ENCODE results near the gene HNRNPA1L2.
"Not testable (repeated sequence)": the region's sequence is repeated elsewhere in the genome, so short reads cannot be mapped to it uniquely, and the experiment has no call there.

The HNRNPA1L2 gene

DNA sequence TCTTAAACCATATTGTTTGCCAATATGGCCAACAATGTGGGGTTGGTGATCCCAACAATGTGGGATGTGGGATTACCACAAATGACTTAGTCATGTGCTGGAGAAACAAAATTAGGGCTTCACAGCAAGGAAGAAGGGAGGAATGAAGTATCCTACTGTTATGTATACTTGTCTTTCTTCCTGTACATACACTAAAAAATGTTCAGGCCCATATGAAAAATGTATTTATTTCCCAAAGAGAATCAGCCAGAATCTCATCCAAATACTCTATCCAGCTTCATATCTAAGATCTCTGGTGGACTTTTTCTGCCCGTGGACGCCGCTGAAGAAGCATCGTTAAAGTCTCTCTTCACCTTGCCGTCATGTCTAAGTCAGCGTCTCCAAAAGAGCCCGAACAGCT lies at the start of gene HNRNPA1L2:
TSS of gene HNRNPA1L2 (plus strand) at position 301 of the 400 bp plus-strand sequence. CDS start at position 363, 62 bp downstream.
- H3K36me3 Mint-ChIP-seq (ENCODE audit: low read depth) = peaks cover 42% of the 10 kb centered on the region
- no peak for DNase-seq
- H3K4me1 Mint-ChIP-seq = peaks cover 33% of the 10 kb centered on the region
- TF ChIP-seq, protein P1, sequence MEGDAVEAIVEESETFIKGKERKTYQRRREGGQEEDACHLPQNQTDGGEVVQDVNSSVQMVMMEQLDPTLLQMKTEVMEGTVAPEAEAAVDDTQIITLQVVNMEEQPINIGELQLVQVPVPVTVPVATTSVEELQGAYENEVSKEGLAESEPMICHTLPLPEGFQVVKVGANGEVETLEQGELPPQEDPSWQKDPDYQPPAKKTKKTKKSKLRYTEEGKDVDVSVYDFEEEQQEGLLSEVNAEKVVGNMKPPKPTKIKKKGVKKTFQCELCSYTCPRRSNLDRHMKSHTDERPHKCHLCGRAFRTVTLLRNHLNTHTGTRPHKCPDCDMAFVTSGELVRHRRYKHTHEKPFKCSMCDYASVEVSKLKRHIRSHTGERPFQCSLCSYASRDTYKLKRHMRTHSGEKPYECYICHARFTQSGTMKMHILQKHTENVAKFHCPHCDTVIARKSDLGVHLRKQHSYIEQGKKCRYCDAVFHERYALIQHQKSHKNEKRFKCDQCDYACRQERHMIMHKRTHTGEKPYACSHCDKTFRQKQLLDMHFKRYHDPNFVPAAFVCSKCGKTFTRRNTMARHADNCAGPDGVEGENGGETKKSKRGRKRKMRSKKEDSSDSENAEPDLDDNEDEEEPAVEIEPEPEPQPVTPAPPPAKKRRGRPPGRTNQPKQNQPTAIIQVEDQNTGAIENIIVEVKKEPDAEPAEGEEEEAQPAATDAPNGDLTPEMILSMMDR (IDR thresholded peaks at IDR 0.05) = no peak
- no peaks in the 10 kb centered on the region for H3K9me3 Mint-ChIP-seq
- H3K27me3 Mint-ChIP-seq (ENCODE audit: low read depth, poor library complexity) = no peaks in the 10 kb centered on the region
- peak within 1 kb of the TSS; percentile 26 for H3K4me3 Mint-ChIP-seq
- peak within 1 kb of the TSS; percentile 86 for H3K27ac Mint-ChIP-seq

DNA sequence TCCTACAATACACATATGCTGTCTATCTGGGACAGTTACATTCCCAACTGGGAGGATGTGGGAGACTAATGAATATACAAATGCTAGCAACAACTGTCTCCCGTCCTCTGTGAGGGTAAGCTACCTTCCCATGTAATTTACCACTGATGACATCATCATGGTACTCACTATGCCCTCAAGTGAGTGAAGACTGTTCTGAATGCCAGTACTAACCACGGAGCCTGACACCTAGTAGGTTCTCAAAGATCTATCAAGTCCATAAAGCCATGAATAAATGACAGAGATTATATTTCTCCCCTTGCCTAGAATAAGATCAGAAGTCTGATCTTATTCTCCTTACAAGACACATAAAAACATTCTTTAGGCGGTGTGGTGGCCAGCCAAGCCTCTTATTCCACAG lies 49.1 kb upstream of the HNRNPA1L2 start:
- H3K27me3 Mint-ChIP-seq (ENCODE audit: low read depth, poor library complexity) = not testable (repeated sequence)
- H3K4me1 Mint-ChIP-seq = peaks cover 10% of the 10 kb centered on the region

DNA sequence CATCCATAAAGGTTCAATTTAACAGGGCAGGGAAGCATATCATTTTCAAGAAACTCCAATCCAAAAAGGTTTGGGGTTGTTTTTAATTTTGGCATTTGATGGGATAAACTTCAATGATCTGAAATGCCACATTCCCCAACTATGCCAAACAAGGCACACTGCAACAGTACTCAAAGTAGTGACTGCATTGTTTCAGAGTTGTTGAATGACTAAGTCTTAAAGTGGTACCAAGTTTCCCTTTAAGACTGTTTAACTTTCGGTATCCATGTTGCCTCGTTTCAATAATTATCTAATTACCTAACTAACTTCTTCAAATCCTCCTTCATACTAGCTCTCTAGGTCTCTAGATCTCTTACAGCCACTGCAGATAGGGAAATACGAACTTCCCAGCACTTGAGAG lies 48.4 kb upstream of the HNRNPA1L2 start:
- not testable (repeated sequence) for H3K4me3 Mint-ChIP-seq; H3K36me3 Mint-ChIP-seq (ENCODE audit: low read depth); H3K27ac Mint-ChIP-seq; DNase-seq; H3K9me3 Mint-ChIP-seq; H3K27me3 Mint-ChIP-seq (ENCODE audit: low read depth, poor library complexity)
- peaks cover 16% of the 10 kb centered on the region for H3K4me1 Mint-ChIP-seq

More for the DNA sequence above, 49.1 kb upstream of the HNRNPA1L2 start:
- DNase-seq; H3K27ac Mint-ChIP-seq; H3K9me3 Mint-ChIP-seq; H3K4me3 Mint-ChIP-seq; H3K36me3 Mint-ChIP-seq (ENCODE audit: low read depth): not testable (repeated sequence)

DNA sequence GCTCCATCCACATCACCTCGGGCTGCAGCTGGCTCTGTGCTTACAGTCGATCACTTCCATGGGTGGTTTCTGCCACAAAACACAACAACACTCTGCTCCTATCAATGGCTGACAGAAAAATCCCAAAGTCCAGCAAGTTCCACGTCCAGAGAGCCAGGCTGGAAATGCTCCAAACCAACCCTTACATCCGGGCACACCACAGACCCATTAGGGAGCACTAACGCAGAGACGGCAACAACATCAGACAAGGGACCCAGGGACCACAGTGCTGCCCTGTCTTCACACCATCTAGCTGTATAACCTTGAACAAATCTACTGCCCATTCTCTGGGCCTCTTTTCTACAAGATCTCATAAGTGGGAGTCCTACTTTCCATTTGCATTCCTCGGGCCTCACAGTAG lies 47.9 kb upstream of the HNRNPA1L2 start:
- peaks cover 21% of the 10 kb centered on the region for H3K4me1 Mint-ChIP-seq
- H3K4me3 Mint-ChIP-seq; H3K9me3 Mint-ChIP-seq; DNase-seq; H3K36me3 Mint-ChIP-seq (ENCODE audit: low read depth); H3K27me3 Mint-ChIP-seq (ENCODE audit: low read depth, poor library complexity); H3K27ac Mint-ChIP-seq: not testable (repeated sequence)

DNA sequence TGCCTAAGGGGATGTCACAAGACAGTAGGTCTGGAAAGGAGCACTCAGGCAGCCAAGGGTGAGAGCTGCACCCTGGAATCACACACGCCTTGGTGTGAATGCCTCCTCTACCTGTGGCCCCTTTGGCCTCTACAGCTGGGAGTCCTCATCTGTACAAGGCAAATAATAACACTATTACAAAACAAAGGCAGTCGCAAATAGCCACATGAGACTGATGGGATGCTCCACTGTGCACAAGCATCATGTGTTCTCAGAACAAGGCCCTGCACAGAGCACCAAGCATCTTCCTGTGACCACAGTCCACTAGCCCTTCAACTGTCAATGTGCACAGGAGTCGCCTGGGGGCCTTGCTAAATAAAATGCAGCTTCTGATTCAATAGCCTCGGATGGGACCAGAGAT lies 44.6 kb upstream of the HNRNPA1L2 start:
- peaks cover 3% of the 10 kb centered on the region for H3K36me3 Mint-ChIP-seq (ENCODE audit: low read depth)
- no peaks in the 10 kb centered on the region for H3K9me3 Mint-ChIP-seq
- peaks cover 38% of the 10 kb centered on the region for H3K4me1 Mint-ChIP-seq
- peaks cover 5% of the 10 kb centered on the region for H3K27me3 Mint-ChIP-seq (ENCODE audit: low read depth, poor library complexity)
- TF ChIP-seq, protein P1 (IDR thresholded peaks at IDR 0.05) = no peak
- H3K4me3 Mint-ChIP-seq = no peak overlapping the region
- no peak overlapping the region for H3K27ac Mint-ChIP-seq
- no peak for DNase-seq

DNA sequence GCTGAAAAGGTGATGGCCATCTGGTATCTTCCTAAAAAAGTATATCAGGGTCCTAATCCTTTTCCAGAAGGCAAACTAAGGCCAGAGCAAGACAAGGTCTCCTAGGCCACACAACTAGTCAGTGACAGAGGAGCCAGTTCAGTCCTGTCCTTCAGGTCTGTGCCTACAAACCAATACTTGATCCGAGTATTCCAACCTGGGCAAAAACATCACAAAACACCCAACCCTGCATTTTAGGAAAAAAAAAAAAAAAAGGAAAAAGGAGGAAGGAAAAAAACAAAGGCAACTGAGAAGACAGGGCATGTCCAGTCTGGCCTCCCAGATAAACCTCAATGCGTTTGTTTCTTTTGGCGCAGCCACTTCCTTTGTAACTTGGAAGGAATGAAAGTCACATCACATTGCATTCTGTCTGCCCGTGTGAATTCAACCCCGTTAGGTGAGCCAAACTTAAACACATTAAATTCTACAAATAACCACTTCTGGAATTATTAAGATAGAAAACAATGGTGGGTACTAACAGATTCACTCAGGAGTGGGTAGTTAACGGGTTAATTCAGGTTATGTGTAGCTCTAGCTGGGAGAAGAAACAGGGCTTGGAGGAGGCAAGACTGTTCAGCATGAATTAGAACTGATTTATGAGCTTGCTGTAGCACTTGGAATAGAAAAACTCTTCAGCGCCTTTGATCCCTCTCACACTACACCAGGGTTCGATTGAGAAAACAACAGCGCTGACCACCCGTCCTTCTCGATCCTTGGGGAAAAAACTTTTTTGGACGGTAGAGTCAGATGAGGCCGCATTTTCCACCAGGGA lies 43.0 kb upstream of the HNRNPA1L2 start:
- no peak for DNase-seq
- Mint-ChIP-seq H3K4me3 (peak overlapping the region; percentile 92), H3K27me3 (ENCODE audit: low read depth, poor library complexity) (peaks cover 5% of the 10 kb centered on the region), H3K36me3 (ENCODE audit: low read depth) (peaks cover 10% of the 10 kb centered on the region), H3K9me3 (no peaks in the 10 kb centered on the region), H3K27ac (peak overlapping the region; percentile 97), H3K4me1 (peaks cover 47% of the 10 kb centered on the region)
- TF ChIP-seq, protein P1 (IDR thresholded peaks at IDR 0.05) = no peak

DNA sequence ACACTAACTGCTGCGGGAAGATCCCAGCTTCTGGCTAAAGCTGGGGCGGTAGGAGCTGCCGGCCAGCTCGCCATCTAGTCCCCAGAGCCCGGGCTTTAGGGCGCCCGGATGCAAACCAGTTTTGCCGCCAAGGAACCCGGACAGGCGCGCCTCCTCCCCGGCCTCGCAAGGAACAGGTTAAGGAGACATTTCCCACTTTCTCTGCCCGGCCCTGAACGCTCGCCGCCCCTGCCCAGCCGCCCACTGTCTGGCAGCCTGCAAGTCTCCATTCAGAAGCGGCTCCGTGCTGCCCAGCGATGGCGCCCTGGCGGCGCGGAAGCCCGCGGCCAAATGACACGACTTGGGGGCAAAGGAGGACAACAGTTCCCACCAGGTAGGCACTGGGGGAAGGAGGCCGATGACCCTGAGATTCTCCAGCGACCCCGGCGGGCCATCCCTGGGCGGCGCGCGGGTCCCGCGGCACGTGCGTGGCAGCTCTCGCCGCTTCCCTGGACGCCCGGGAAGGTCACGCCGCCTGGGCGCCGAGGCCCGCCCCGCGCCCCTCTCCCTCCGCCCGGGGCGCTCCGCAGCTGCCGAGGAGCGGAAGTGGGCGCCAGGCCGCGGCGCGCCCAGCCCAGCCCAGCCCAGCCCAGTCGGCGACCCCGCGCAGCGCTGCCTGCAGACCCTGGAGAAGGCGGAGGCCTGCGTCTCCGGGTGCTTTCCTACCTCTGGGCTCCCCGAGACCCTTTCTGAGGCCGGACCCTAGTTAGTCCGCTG lies 42.2 kb upstream of the HNRNPA1L2 start:
- Mint-ChIP-seq H3K27ac (peak overlapping the region; percentile 97), H3K4me3 (peak overlapping the region; percentile 92), H3K4me1 (peaks cover 47% of the 10 kb centered on the region), H3K36me3 (ENCODE audit: low read depth) (peaks cover 10% of the 10 kb centered on the region), H3K9me3 (no peaks in the 10 kb centered on the region), H3K27me3 (ENCODE audit: low read depth, poor library complexity) (peaks cover 3% of the 10 kb centered on the region)
- DNase-seq = peak; percentile 77
- TF ChIP-seq, protein P1 (IDR thresholded peaks at IDR 0.05) = no peak
